ENCODE data around the gene FUS. TPM values are rescaled to one million over a fixed set of nuclear protein-coding genes. Genes with fewer than 3 reads are reported as not detected.

The FUS gene
- total and polyA plus RNA-seq, 2 of the 13 experiments (the other 11 are each of a cell fraction or from before 2014, with no cell fraction given) = 68.1 to 168 TPM

DNA sequence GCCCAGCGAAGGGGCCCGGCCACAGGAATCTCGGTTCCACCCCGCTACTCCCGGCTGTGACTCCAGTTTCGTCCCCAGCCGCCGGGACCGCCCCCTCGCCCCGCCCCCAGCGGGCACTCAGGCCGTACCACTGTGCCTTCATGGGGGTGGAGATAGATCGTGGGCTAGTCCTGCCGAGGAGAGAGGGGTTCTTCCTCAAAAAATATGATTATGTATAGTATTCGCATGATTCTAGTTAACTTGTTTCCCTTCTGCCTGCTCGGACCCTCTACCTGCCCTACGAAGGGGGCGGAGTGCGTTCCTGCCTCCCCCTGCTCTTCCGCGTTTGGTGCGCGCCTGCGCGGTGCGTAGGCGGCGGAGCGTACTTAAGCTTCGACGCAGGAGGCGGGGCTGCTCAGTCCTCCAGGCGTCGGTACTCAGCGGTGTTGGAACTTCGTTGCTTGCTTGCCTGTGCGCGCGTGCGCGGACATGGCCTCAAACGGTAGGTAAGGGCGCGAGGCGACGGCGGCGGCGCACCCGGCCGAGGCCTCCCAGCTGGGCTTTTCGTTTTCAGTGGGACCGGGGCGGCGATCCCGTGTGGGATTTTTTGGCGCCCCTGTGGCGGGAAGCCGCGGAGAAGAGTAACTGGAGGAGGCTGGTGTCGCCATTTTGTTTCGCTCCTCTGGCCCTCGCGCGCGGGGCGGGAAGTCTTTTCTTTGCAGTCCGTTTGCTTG lies at the start of gene FUS (continued):
- TF ChIP-seq MXI1 (IDR thresholded peaks at IDR 0.05; ENCODE audit: borderline replicate concordance, low read depth, low read length) (peak; percentile 37; the same call in 1 of the 3 replicates), GABPB1 (CRISPR knock-in tag; IDR thresholded peaks at IDR 0.05) (peak; percentile 66), CCDC6 (CRISPR knock-in tag; IDR thresholded peaks at IDR 0.05) (peak; percentile 10; the same call in 1 of the 2 replicates), ATF7-NPFF (CRISPR knock-in tag; IDR thresholded peaks at IDR 0.05; ENCODE audit: low read depth) (peak; percentile 84), SP2 (CRISPR knock-in tag; IDR thresholded peaks at IDR 0.05) (no peak), NCOA2 (CRISPR knock-in tag; IDR thresholded peaks at IDR 0.05) (peak; percentile 67), RFX5 (IDR thresholded peaks at IDR 0.05; ENCODE audit: low read depth, low read length) (peak; percentile 30; the same call in 1 of the 2 replicates), ZNF614 (CRISPR knock-in tag; IDR thresholded peaks at IDR 0.05; ENCODE audit: borderline replicate concordance) (peak; percentile 79; the same call in 1 of the 2 replicates), KAT7 (CRISPR knock-in tag; IDR thresholded peaks at IDR 0.05; ENCODE audit: borderline replicate concordance) (peak; percentile 73; the same call in 1 of the 2 replicates), ZNF138 (CRISPR knock-in tag; IDR thresholded peaks at IDR 0.05; ENCODE audit: low read depth) (peak; percentile 89), NCOA5 (CRISPR knock-in tag; IDR thresholded peaks at IDR 0.05) (no peak), ZNF567 (CRISPR knock-in tag; IDR thresholded peaks at IDR 0.05; ENCODE audit: borderline replicate concordance) (no peak)
- TF ChIP-seq, protein P1, sequence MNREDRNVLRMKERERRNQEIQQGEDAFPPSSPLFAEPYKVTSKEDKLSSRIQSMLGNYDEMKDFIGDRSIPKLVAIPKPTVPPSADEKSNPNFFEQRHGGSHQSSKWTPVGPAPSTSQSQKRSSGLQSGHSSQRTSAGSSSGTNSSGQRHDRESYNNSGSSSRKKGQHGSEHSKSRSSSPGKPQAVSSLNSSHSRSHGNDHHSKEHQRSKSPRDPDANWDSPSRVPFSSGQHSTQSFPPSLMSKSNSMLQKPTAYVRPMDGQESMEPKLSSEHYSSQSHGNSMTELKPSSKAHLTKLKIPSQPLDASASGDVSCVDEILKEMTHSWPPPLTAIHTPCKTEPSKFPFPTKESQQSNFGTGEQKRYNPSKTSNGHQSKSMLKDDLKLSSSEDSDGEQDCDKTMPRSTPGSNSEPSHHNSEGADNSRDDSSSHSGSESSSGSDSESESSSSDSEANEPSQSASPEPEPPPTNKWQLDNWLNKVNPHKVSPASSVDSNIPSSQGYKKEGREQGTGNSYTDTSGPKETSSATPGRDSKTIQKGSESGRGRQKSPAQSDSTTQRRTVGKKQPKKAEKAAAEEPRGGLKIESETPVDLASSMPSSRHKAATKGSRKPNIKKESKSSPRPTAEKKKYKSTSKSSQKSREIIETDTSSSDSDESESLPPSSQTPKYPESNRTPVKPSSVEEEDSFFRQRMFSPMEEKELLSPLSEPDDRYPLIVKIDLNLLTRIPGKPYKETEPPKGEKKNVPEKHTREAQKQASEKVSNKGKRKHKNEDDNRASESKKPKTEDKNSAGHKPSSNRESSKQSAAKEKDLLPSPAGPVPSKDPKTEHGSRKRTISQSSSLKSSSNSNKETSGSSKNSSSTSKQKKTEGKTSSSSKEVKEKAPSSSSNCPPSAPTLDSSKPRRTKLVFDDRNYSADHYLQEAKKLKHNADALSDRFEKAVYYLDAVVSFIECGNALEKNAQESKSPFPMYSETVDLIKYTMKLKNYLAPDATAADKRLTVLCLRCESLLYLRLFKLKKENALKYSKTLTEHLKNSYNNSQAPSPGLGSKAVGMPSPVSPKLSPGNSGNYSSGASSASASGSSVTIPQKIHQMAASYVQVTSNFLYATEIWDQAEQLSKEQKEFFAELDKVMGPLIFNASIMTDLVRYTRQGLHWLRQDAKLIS (CRISPR knock-in tag; IDR thresholded peaks at IDR 0.05) = peak; percentile 96
- TF ChIP-seq, protein P2, sequence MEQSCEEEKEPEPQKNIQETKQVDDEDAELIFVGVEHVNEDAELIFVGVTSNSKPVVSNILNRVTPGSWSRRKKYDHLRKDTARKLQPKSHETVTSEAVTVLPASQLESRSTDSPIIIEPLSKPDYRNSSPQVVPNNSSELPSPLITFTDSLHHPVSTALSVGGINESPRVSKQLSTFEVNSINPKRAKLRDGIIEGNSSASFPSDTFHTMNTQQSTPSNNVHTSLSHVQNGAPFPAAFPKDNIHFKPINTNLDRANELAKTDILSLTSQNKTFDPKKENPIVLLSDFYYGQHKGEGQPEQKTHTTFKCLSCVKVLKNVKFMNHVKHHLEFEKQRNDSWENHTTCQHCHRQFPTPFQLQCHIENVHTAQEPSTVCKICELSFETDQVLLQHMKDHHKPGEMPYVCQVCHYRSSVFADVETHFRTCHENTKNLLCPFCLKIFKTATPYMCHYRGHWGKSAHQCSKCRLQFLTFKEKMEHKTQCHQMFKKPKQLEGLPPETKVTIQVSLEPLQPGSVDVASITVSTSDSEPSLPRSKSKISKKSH (CRISPR knock-in tag; IDR thresholded peaks at IDR 0.05; ENCODE audit: borderline replicate concordance) = no peak; the same call in 1 of the 2 replicates
- TF ChIP-seq, protein P3, sequence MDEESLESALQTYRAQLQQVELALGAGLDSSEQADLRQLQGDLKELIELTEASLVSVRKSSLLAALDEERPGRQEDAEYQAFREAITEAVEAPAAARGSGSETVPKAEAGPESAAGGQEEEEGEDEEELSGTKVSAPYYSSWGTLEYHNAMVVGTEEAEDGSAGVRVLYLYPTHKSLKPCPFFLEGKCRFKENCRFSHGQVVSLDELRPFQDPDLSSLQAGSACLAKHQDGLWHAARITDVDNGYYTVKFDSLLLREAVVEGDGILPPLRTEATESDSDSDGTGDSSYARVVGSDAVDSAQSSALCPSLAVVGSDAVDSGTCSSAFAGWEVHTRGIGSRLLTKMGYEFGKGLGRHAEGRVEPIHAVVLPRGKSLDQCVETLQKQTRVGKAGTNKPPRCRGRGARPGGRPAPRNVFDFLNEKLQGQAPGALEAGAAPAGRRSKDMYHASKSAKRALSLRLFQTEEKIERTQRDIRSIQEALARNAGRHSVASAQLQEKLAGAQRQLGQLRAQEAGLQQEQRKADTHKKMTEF (CRISPR knock-in tag; IDR thresholded peaks at IDR 0.05) = peak; percentile 97
- TF ChIP-seq, protein P4, sequence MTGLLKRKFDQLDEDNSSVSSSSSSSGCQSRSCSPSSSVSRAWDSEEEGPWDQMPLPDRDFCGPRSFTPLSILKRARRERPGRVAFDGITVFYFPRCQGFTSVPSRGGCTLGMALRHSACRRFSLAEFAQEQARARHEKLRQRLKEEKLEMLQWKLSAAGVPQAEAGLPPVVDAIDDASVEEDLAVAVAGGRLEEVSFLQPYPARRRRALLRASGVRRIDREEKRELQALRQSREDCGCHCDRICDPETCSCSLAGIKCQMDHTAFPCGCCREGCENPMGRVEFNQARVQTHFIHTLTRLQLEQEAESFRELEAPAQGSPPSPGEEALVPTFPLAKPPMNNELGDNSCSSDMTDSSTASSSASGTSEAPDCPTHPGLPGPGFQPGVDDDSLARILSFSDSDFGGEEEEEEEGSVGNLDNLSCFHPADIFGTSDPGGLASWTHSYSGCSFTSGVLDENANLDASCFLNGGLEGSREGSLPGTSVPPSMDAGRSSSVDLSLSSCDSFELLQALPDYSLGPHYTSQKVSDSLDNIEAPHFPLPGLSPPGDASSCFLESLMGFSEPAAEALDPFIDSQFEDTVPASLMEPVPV (CRISPR knock-in tag; IDR thresholded peaks at IDR 0.05) = peak; percentile 89
- TF ChIP-seq, protein P5, sequence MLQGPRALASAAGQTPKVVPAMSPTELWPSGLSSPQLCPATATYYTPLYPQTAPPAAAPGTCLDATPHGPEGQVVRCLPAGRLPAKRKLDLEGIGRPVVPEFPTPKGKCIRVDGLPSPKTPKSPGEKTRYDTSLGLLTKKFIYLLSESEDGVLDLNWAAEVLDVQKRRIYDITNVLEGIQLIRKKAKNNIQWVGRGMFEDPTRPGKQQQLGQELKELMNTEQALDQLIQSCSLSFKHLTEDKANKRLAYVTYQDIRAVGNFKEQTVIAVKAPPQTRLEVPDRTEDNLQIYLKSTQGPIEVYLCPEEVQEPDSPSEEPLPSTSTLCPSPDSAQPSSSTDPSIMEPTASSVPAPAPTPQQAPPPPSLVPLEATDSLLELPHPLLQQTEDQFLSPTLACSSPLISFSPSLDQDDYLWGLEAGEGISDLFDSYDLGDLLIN (CRISPR knock-in tag; IDR thresholded peaks at IDR 0.05; ENCODE audit: borderline replicate concordance) = peak; percentile 99
- TF ChIP-seq, protein P6, sequence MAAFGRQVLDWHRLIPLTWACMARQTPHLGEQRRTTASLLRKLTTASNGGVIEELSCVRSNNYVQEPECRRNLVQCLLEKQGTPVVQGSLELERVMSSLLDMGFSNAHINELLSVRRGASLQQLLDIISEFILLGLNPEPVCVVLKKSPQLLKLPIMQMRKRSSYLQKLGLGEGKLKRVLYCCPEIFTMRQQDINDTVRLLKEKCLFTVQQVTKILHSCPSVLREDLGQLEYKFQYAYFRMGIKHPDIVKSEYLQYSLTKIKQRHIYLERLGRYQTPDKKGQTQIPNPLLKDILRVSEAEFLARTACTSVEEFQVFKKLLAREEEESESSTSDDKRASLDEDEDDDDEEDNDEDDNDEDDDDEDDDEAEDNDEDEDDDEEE (CRISPR knock-in tag; IDR thresholded peaks at IDR 0.05) = peak; percentile 83

All from HepG2 (cell line).